SK-MEL-5 (cell line): ENCODE measurements around the gene SOCS6. TPM values are rescaled to one million over a fixed set of nuclear protein-coding genes. Genes with fewer than 3 reads are reported as not detected.
A peak's percentile ranks its signal among the peaks of the same experiment; 100 is the strongest.

Experiments used
- DNase-seq: peaks from one replicate; pipeline ENCODE4 v3.0.0-alpha.2; 2016; ENCODE audit warnings: low read depth, low spot score
- in situ Hi-C: cut with HindIII; loops from 2 replicates; pipeline ENCODE4 v1.10.0; 2016; ENCODE audit warnings: low sequenced_read_pairs, high pct_unique_total_duplicates, low pct_unique_long_range_greater_than_20kb
- total RNA-seq: library from RNA; depleted of rRNA; stranded (reverse); fragments of >200 nt; shearing (Covaris generic); gene quantifications from 2 replicates; pipeline ENCODE4 v1.2.3, GENCODE V29; 2014

SOCS6 gene
- total RNA-seq, 1 experiment from 2014 or later, result 29.6 TPM

- no peak for DNase-seq
Measured at GRCh38 chr18:70310560-70311320, 21.9 kb downstream of the SOCS6 start.

DNA sequence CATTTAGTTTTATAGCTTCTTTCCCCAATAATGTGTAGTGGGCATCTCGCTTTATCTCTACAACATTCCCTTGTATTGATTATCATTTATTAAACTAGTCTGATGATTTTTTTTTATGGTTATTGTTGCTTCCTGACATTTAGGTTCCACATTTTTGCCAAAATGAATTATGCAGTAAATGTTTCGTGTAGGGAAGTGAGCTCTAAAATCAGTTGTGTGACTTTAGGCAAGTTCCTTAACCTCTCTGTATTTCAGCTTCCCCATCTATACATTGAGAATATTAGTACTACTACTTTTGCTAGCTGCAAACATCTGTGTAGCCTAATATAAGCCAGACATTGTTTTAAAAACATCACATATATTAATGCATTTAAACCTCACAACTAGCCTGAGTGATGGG is 22.9 kb downstream of the SOCS6 start:
- in situ Hi-C loops, result no loop called here
- no peak for DNase-seq

More at GRCh38 chr18:70310560-70311320, 21.9 kb downstream of the SOCS6 start:
- in situ Hi-C loops, result no loop called here

GRCh38 chr18:70313640-70314039 is 24.8 kb downstream of the SOCS6 start:
- in situ Hi-C loops, result no loop called here
- no peak for DNase-seq

GRCh38 chr18:70314151-70314782 is 25.4 kb downstream of the SOCS6 start:
- in situ Hi-C loops, result no loop called here
- no peak for DNase-seq

- DNase-seq, result no peak
- in situ Hi-C loops, result no loop called here
Measured at GRCh38 chr18:70319187-70319586, 30.3 kb downstream of the SOCS6 start.

DNA sequence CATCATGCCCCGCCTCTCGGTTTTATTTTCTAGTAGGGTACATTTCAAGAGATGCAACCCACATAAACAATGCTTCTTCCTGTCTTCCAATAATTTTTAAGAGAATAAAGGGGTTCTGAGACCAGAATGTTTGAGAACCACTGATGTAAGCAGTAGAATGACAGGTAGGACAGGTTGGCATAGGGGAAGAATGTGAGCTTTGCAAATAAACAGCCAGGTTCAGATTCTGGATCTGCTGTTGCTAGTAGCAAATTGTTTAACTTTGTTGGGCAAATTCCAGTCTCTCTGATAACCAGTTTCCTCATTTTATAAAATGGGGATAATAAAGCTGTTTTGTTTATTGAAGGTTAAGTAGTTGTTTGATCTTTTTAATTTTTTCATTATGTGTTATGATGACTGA is 32.8 kb downstream of the SOCS6 start:
- in situ Hi-C loops, result no loop called here
- no peak for DNase-seq

DNA sequence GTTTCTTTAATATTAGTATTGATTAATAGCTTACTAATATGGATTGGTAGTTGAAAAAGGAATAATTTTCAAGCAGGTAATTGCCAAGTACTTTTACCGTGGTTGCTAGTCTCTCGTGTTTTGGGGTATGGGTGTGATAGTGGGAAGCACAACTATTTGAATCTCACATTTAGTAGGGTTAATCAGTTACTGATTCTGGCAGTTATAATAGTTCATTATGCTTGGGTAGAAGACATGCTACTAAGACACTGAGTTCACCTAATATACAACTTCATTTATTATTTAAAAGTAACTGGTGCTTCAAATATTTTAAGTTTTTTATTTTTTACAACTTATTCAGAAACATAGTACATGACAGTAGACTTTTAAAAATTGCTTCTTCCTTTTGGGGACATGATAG is 33.5 kb downstream of the SOCS6 start:
- in situ Hi-C loops, result no loop called here
- DNase-seq, result no peak

DNA sequence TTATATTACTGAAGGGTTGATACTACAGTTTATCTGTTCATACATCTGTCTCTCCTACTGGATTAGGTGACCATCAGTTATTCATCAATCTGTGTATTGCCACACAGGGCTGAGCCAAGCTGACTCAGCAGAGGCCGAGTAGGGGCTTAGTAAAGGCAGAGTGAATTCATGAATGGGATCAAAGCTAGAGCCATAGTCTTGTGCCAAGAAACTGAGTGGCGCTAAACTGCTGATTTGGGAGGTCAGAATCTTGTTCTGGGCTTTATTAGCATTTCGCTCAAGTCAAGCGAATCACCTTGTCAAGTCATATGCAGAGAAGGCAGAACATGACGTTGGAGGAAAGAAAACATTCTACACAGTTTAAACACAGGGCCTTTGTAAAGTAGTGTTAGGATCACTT is 34.1 kb downstream of the SOCS6 start:
- DNase-seq, result peak; percentile 51
- in situ Hi-C loops, result no loop called here

DNA sequence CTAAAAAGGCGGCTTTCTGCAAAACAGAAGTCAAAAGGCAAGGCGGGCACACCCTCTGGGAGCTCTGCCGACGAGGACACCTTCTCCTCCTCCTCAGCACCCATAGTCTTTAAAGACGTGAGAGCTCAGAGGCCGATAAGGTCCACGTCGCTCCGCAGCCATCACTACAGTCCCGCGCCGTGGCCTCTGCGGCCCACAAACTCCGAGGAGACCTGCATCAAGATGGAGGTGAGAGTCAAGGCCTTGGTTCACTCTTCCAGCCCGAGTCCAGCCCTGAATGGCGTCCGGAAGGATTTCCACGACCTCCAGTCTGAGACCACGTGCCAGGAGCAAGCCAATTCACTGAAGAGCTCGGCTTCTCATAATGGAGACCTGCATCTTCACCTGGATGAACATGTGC is 36.1 kb downstream of the SOCS6 start:
- DNase-seq, result no peak
- in situ Hi-C loops, result no loop called here

GRCh38 chr18:70326255-70326654 is 37.4 kb downstream of the SOCS6 start:
- DNase-seq, result no peak
- in situ Hi-C loops, result no loop called here

- DNase-seq, result no peak
- in situ Hi-C loops, result no loop called here
Measured at GRCh38 chr18:70328169-70328568, 39.3 kb downstream of the SOCS6 start.

DNA sequence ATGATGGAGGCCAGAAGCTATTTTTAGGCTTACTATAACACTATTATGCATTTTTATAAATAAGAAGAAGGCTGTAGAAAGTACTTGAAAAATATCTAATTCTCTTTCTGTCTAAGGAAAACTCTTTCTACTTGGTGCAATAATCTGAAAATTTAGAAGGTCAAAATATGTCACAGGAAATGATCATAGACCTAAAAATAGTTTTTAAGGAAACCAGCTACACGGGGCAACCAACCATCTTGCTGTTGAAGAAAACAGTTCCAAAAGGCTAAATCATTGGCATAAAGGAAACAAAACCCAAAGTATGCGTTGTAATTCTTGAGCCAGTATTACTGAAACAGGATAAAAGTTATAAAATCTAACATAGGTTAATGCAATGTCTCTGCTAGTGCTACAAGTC is 40.2 kb downstream of the SOCS6 start:
- in situ Hi-C loops, result no loop called here

DNA sequence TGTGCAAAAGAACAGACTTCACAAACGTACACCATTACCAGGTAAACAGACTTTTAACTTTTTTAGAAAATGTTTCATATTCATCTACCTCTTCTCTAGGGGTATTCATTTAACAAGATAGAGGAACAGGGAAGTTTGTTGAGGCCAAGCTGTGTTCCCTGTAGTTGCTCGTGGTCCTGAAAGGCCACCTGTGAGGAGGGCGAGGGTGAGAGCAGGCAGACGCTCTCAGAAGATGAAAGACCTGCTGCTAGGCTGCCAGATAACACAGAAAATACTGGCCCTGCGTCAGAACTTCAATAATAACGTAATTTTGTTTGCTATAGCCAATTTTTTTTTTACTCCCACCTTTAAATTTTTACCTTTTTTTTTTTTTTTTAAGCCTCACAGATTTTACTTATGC is 42.0 kb downstream of the SOCS6 start:
- no peak for DNase-seq
- in situ Hi-C loops, result no loop called here

More for the DNA sequence above, 40.2 kb downstream of the SOCS6 start:
- no peak for DNase-seq

GRCh38 chr18:70331456-70332097 is 42.7 kb downstream of the SOCS6 start:
- in situ Hi-C loops, result no loop called here
- DNase-seq, result no peak

GRCh38 chr18:70332694-70333093 is 43.8 kb downstream of the SOCS6 start:
- no peak for DNase-seq
- in situ Hi-C loops, result no loop called here

- no peak for DNase-seq
- in situ Hi-C loops, result no loop called here
Measured at GRCh38 chr18:70333316-70333715, 44.5 kb downstream of the SOCS6 start.

DNA sequence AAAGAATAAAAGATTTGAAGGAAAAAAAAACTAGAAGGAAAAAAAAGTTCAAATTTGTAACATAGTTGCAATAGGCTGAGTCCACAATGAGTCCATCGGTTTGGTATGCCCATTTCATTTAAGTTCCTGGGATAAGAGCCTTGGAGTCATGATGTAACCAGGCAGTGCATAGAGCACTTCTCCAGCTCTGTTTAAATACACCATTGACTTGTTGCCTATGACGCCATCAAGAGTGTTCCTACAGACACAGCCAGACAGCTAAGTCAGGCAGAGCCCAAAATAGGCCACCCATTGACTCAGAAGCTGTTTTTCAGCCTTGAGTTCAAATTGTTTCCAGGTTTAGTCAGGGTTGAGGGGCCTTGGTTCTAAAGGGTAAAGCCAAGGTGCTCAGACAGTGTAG is 44.9 kb downstream of the SOCS6 start:
- DNase-seq, result no peak
- in situ Hi-C loops, result no loop called here

DNA sequence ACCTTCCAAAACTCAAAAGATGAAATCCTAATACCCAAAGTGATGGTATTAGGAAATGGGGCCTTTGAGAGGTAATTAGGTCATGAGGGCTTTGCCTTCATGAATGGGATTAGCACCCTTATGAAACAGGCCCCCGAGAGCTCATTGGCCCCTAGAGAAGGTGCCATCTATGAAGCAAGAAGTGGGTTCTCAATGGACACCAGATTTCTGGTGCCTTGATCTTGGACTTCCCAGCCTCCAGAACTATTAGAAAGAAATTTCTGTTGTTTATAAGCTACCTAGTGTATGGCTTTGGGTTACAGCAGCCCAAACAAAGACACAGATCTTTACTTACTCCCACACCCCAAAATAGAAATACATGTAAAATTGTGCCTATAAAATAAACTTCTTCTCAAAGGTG is 45.4 kb downstream of the SOCS6 start:
- no peak for DNase-seq
- in situ Hi-C loops, result no loop called here
